Motor neuron (in vitro differentiated cells): Measurements from ENCODE around the gene ANGPTL4. TPM values are rescaled to one million over a fixed set of nuclear protein-coding genes. Genes with fewer than 3 reads are reported as not detected.
A peak's percentile ranks its signal among the peaks of the same experiment; 100 is the strongest.
"Not testable (repeated sequence)": the region's sequence is repeated elsewhere in the genome, so short reads cannot be mapped to it uniquely, and the experiment has no call there.

Experiments used
- ATAC-seq, 8 experiments: fragments of 200-7000 bp; cut with Tn5 transposase; replicated peaks in 6 of 8; 2 replicates each; pipeline ENCODE4 v1.8.0; 2021; ENCODE audit warnings: mild to moderate bottlenecking in 8 of 8, moderate library complexity in 8 of 8
- H3K27ac ChIP-seq, 2 donors: fragments of 250-450 bp; sonication (Bioruptor Pico); 2 replicates each; pipeline ENCODE4 v1.9.0; 2021; ENCODE audit warnings: antibody characterized with exemption in 2 of 2, mild to moderate bottlenecking in 2 of 2, moderate library complexity in 1 of 2
- H3K4me1 ChIP-seq, 2 donors: fragments of 250-450 bp; sonication (Bioruptor Pico); replicated peaks in 1 of 2; 2 replicates each; pipeline ENCODE4 v1.6.1; 2021; ENCODE audit warnings: antibody characterized with exemption in 2 of 2, mild to moderate bottlenecking in 2 of 2, moderate library complexity in 1 of 2
- H3K4me3 ChIP-seq, 5 donors: fragments of 250-450 bp; sonication (Bioruptor Pico); 2 replicates each; pipeline ENCODE4 v1.9.0; 2021; ENCODE audit warnings: antibody characterized with exemption in 5 of 5, mild to moderate bottlenecking in 5 of 5, moderate library complexity in 4 of 5
- WGBS, 10 experiments: fragments of 450-650 bp; shearing (Covaris generic); methylation state at CpG; one replicate each; pipeline ENCODE4 v1.0.0; 2022; 5-methylcytosine and 5-hydroxymethylcytosine counted together
- in situ Hi-C, 9 experiments: fragments of 400-800 bp; cut with MboI; loops; one replicate each; pipeline ENCODE4 v1.15.0; 2021; ENCODE audit warnings: low sequenced_read_pairs in 9 of 9, low pct_unique_long_range_greater_than_20kb in 2 of 9; ENCODE audit not compliant: unreplicated experiment in 9 of 9
- total RNA-seq, 8 experiments: library from RNA; unstranded; fragments of 300-600 nt; gene quantifications; 2 replicates each; pipeline versions ENCODE4 v1.2.3 to v1.2.4, GENCODE V29; 2022

ANGPTL4 gene
- total RNA-seq = 1 to 10 TPM in 3 of 8 experiments, under 1 TPM in 4, not detected in 1; 0.38 to 4.6 (median 0.90) TPM

- ATAC-seq = peak; percentile 56 to 79 (median 68)
- Histone ChIP-seq H3K27ac (no peak within 1 kb of the TSS), H3K4me1 (peaks cover 0 to 9% of the 10 kb centered on the region in 2 donors), H3K4me3 (peak within 1 kb of the TSS; percentile 12 to 41 (median 27))
- in situ Hi-C loops = no loop called here
- WGBS, 10 experiments = 0 to 20% (median 10%) methylated on average over 1 to 3 of the region's 81 CpGs; no CpG with 5 or more reads in 5 of the 10 experiments
Observed at GRCh38 chr19:8363803-8364771, at the start of gene ANGPTL4. ANGPTL4 (plus strand) TSS chr19:8364155; CDS start chr19:8364322, 167 bp downstream.

GRCh38 chr19:8314981-8315640, 48.8 kb upstream of the ANGPTL4 start:
- in situ Hi-C loops, H3K27ac ChIP-seq, H3K4me1 ChIP-seq, ATAC-seq, H3K4me3 ChIP-seq: not testable (repeated sequence)
- WGBS, 10 experiments = 82 to 100% (median 100%) methylated on average over 1 to 5 of the region's 11 CpGs; no CpG with 5 or more reads in 2 of the 10 experiments

GRCh38 chr19:8316351-8317125, 47.4 kb upstream of the ANGPTL4 start:
- ATAC-seq = no peak
- WGBS, 10 experiments = 40 to 100% (median 90%) methylated on average over 2 to 5 of the region's 14 CpGs; no CpG with 5 or more reads in 3 of the 10 experiments
- H3K4me3 ChIP-seq = no peak overlapping the region
- peaks cover 6 to 8% of the 10 kb centered on the region in 2 donors for H3K4me1 ChIP-seq
- in situ Hi-C loops = no loop called here
- no peak overlapping the region for H3K27ac ChIP-seq

- 71 to 100% (median 89%) methylated on average over 1 to 9 of the region's 9 CpGs; no CpG with 5 or more reads in 4 of the 10 experiments for WGBS, 10 experiments
- H3K4me3 ChIP-seq, ATAC-seq, H3K27ac ChIP-seq, in situ Hi-C loops: not testable (repeated sequence)
- peaks cover 16 to 19% of the 10 kb centered on the region in 2 donors for H3K4me1 ChIP-seq
Observed at GRCh38 chr19:8318835-8319234, 45.1 kb upstream of the ANGPTL4 start.

- in situ Hi-C loops = no loop called here
- H3K27ac ChIP-seq = peak overlapping the region; percentile 93 to 98
Observed at GRCh38 chr19:8319807-8320520, 44.0 kb upstream of the ANGPTL4 start.

GRCh38 chr19:8320564-8321066, 43.3 kb upstream of the ANGPTL4 start:
- ATAC-seq = peak; percentile 16 to 42 (median 24)
- in situ Hi-C loops = no loop called here
- H3K27ac ChIP-seq = peak overlapping the region; percentile 93 to 98
- 0 to 3% (median 0%) methylated on average over 1 to 9 of the region's 16 CpGs; no CpG with 5 or more reads in 2 of the 10 experiments for WGBS, 10 experiments
- H3K4me1 ChIP-seq = peaks cover 16 to 19% of the 10 kb centered on the region in 2 donors
- H3K4me3 ChIP-seq = peak overlapping the region; percentile 73 to 96 (median 87)

More at GRCh38 chr19:8319807-8320520, 44.0 kb upstream of the ANGPTL4 start:
- WGBS, 10 experiments = 47 to 88% (median 77%) methylated on average over 4 to 18 of the region's 19 CpGs
- peaks cover 16 to 19% of the 10 kb centered on the region in 2 donors for H3K4me1 ChIP-seq
- ATAC-seq = no peak
- peak overlapping the region; percentile 73 to 96 (median 87) for H3K4me3 ChIP-seq

- 0 to 2% (median 0%) methylated on average over 1 to 10 of the region's 72 CpGs; no CpG with 5 or more reads in 3 of the 10 experiments for WGBS, 10 experiments
- Histone ChIP-seq H3K27ac (peak within 1 kb of the TSS; percentile 93 to 98), H3K4me3 (peak within 1 kb of the TSS; percentile 73 to 96 (median 87)), H3K4me1 (peaks cover 16 to 19% of the 10 kb centered on the region in 2 donors)
- in situ Hi-C loops = no loop called here
- peak; percentile 81 to 93 (median 90) for ATAC-seq
Observed at GRCh38 chr19:8321067-8321985, 42.6 kb upstream of the ANGPTL4 start, which contains the start of the genes NDUFA7 and RPS28. NDUFA7 (minus strand) TSS chr19:8321375; CDS start chr19:8321358, 17 bp downstream. RPS28 (plus strand) TSS chr19:8321496; CDS start chr19:8321531, 35 bp downstream.

GRCh38 chr19:8321986-8322637, 41.8 kb upstream of the ANGPTL4 start:
- in situ Hi-C loops = no loop called here
- Histone ChIP-seq H3K4me1 (peaks cover 16 to 19% of the 10 kb centered on the region in 2 donors), H3K4me3 (peak overlapping the region; percentile 73 to 96 (median 87)), H3K27ac (peak overlapping the region; percentile 93 to 98)
- 0 to 36% (median 20%) methylated on average over 1 to 11 of the region's 30 CpGs; no CpG with 5 or more reads in 3 of the 10 experiments for WGBS, 10 experiments
- no peak for ATAC-seq

GRCh38 chr19:8322638-8322997, 41.3 kb upstream of the ANGPTL4 start:
- Histone ChIP-seq H3K4me3 (peak overlapping the region; percentile 73 to 96 (median 87)), H3K27ac (no peak overlapping the region), H3K4me1 (peaks cover 16 to 19% of the 10 kb centered on the region in 2 donors)
- in situ Hi-C loops = no loop called here
- WGBS, 10 experiments = 65 to 83% (median 75%) methylated on average over 2 to 4 of the region's 7 CpGs; no CpG with 5 or more reads in 7 of the 10 experiments
- no peak for ATAC-seq

- no peak for ATAC-seq
- in situ Hi-C loops = no loop called here
- Histone ChIP-seq H3K4me3 (no peak overlapping the region), H3K27ac (no peak overlapping the region), H3K4me1 (peaks cover 16 to 19% of the 10 kb centered on the region in 2 donors)
- WGBS, 10 experiments = 100% methylated on average over 1 of the region's 1 CpG; no CpG with 5 or more reads in 9 of the 10 experiments
Observed at GRCh38 chr19:8323781-8324185, 40.2 kb upstream of the ANGPTL4 start.
